A673 (cell line): ENCODE measurements around the gene LONP2. TPM values are rescaled to one million over a fixed set of nuclear protein-coding genes. Genes with fewer than 3 reads are reported as not detected.

ENCODE experiments used
- BruUV-seq: library from RNA; stranded (reverse); fragments of 400-500 nt; replicated peaks from 2 replicates; lab custom pipeline; 2021; lab: Mats Ljungman, UMichigan
- CTCF ChIA-PET: fragments of 300-600 bp; sonication (Branson Sonifier 250); formaldehyde crosslinking; loops from one replicate; lab custom pipeline; 2022; ENCODE audit warnings: antibody characterized with exemption; lab: Charles Lee
- POLR2A ChIA-PET: fragments of 300-600 bp; sonication (Branson Sonifier 250); formaldehyde crosslinking; loops from one replicate; lab custom pipeline; 2022; ENCODE audit warnings: antibody characterized with exemption; ENCODE audit not compliant: low non-redundant PET; lab: Charles Lee
- DNase-seq: peaks from one replicate; pipeline ENCODE4 v3.0.0-alpha.2; 2015; ENCODE audit warnings: low spot score
- H3K27ac ChIP-seq: fragments of 200-600 bp; sonication (generic); 2 replicates; pipeline ENCODE4 v1.5.1; 2016; ENCODE audit warnings: mixed run types, low read depth, mild to moderate bottlenecking, mixed read lengths, antibody characterized with exemption, low read length; ENCODE audit not compliant: poor library complexity, severe bottlenecking
- H3K27me3 ChIP-seq: fragments of 200-600 bp; sonication (generic); replicated peaks from 2 replicates; pipeline ENCODE4 v1.6.1; 2017; ENCODE audit warnings: mixed run types, low read depth, mild to moderate bottlenecking, mixed read lengths, antibody characterized with exemption, low read length; ENCODE audit not compliant: insufficient read depth, poor library complexity
- H3K36me3 ChIP-seq: fragments of 200-600 bp; sonication (generic); 2 replicates; pipeline ENCODE4 v1.6.1; 2016; ENCODE audit warnings: mixed run types, mild to moderate bottlenecking, mixed read lengths, antibody characterized with exemption, low read length; ENCODE audit not compliant: insufficient read depth, poor library complexity, severe bottlenecking
- H3K4me1 ChIP-seq: fragments of 200-600 bp; sonication (generic); 2 replicates; pipeline ENCODE4 v1.6.1; 2017; ENCODE audit warnings: mixed run types, mild to moderate bottlenecking, mixed read lengths, antibody characterized with exemption, low read length; ENCODE audit not compliant: insufficient read depth, poor library complexity, severe bottlenecking
- H3K4me3 ChIP-seq: fragments of 200-600 bp; sonication (generic); 2 replicates; pipeline ENCODE4 v1.5.1; 2016; ENCODE audit warnings: low read depth, mixed run types, mild to moderate bottlenecking, mixed read lengths, low read length; ENCODE audit not compliant: poor library complexity, severe bottlenecking
- H3K9me3 ChIP-seq: fragments of 200-600 bp; sonication (generic); 2 replicates; pipeline ENCODE4 v1.6.1; 2016; ENCODE audit warnings: mixed run types, low read depth, mild to moderate bottlenecking, mixed read lengths, antibody characterized with exemption, low read length; ENCODE audit not compliant: poor library complexity, severe bottlenecking
- CTCF ChIP-seq: fragments of 300-800, 200-600 bp; sonication (generic); conservative IDR thresholded peaks from 2 replicates; pipeline ENCODE4 v1.5.1; 2017; ENCODE audit warnings: low read depth, mild to moderate bottlenecking, antibody characterized with exemption, low read length, moderate library complexity, mixed read lengths
- EZH2 ChIP-seq: fragments of 200-600 bp; sonication (generic); IDR thresholded peaks from 2 replicates; pipeline ENCODE4 v1.6.1; 2017; ENCODE audit warnings: borderline replicate concordance, low read depth, mild to moderate bottlenecking, mixed read lengths, antibody characterized with exemption, low read length; ENCODE audit not compliant: poor library complexity, severe bottlenecking
- intact Hi-C: fragments of 100-400 bp; cut with micrococcal nuclease; formaldehyde crosslinking; loops from one replicate; pipeline ENCODE4 v1.10.0; 2022; ENCODE audit not compliant: unreplicated experiment
- total RNA-seq: library from RNA; stranded (reverse); gene quantifications from 2 replicates; pipeline ENCODE4 v1.2.3, GENCODE V29; 2021

The LONP2 gene
- total RNA-seq, 1 experiment from 2014 or later = 48.8 TPM

- CTCF ChIA-PET = no interaction called here
- H3K4me3 ChIP-seq = no peak overlapping the region
- BruUV-seq = no TSS peak
- TF ChIP-seq EZH2 (no peak), CTCF (no peak)
- POLR2A ChIA-PET = no interaction called here
- H3K4me1 ChIP-seq = peaks cover 44% of the 10 kb centered on the region
- no peak for DNase-seq
- no peak overlapping the region for H3K27ac ChIP-seq
- intact Hi-C loops = no loop called here
- no peaks in the 10 kb centered on the region for H3K27me3 ChIP-seq
- no peaks in the 10 kb centered on the region for H3K36me3 ChIP-seq
- no peaks in the 10 kb centered on the region for H3K9me3 ChIP-seq
Observed at GRCh38 chr16:48371393-48371780, 127.3 kb downstream of the LONP2 start.

GRCh38 chr16:48372744-48373143 lies 128.6 kb downstream of the LONP2 start:
- no peaks in the 10 kb centered on the region for H3K27me3 ChIP-seq
- POLR2A ChIA-PET = no interaction called here
- CTCF ChIA-PET = interaction anchor here (0.5 kb wide), 1 partner anchor 145 kb away, joined by 4 read pairs; no protein-coding TSS in a partner anchor
- no peaks in the 10 kb centered on the region for H3K36me3 ChIP-seq
- no peak for TF ChIP-seq CTCF
- no peak for TF ChIP-seq EZH2
- intact Hi-C loops = no loop called here
- no TSS peak for BruUV-seq
- peaks cover 43% of the 10 kb centered on the region for H3K4me1 ChIP-seq
- H3K9me3 ChIP-seq = no peaks in the 10 kb centered on the region
- DNase-seq = no peak
- H3K27ac ChIP-seq = no peak overlapping the region
- H3K4me3 ChIP-seq = no peak overlapping the region

GRCh38 chr16:48373258-48374029 lies 129.3 kb downstream of the LONP2 start:
- intact Hi-C loops = no loop called here
- Histone ChIP-seq H3K9me3 (no peaks in the 10 kb centered on the region), H3K36me3 (no peaks in the 10 kb centered on the region), H3K27ac (no peak overlapping the region), H3K4me3 (no peak overlapping the region), H3K27me3 (no peaks in the 10 kb centered on the region), H3K4me1 (peaks cover 44% of the 10 kb centered on the region)
- no TSS peak for BruUV-seq
- no peak for DNase-seq
- POLR2A ChIA-PET = no interaction called here
- no peak for TF ChIP-seq CTCF
- TF ChIP-seq EZH2 = no peak
- CTCF ChIA-PET = no interaction called here
